Stimulated activated naive CD8-positive, alpha-beta T cell treated with anti-CD3 and anti-CD28 coated beads, Interleukin-15, Interleukin-2, amounts not matched to agents 100 ng/mL and 50 ng/mL, for 24 hours (primary cell): Measurements from ENCODE around the gene NABP2.
A peak's percentile ranks its signal among the peaks of the same experiment; 100 is the strongest.

Experiments
- H3K27ac Mint-ChIP-seq: one replicate; pipeline ENCODE4 v1.8.0; 2021; ENCODE audit warnings: mild to moderate bottlenecking, mixed read lengths
- H3K27me3 Mint-ChIP-seq: one replicate; pipeline ENCODE4 v1.8.0; 2021; ENCODE audit warnings: mixed read lengths
- H3K36me3 Mint-ChIP-seq: one replicate; pipeline ENCODE4 v1.8.0; 2021; ENCODE audit warnings: low read depth, mixed read lengths
- H3K4me1 Mint-ChIP-seq: one replicate; pipeline ENCODE4 v1.8.0; 2021; ENCODE audit warnings: low read depth, mixed read lengths
- H3K4me3 Mint-ChIP-seq: one replicate; pipeline ENCODE4 v1.8.0; 2021; ENCODE audit warnings: mild to moderate bottlenecking, mixed read lengths
- H3K9me3 Mint-ChIP-seq: one replicate; pipeline ENCODE4 v1.8.0; 2021; ENCODE audit warnings: mixed read lengths

NABP2 gene

DNA sequence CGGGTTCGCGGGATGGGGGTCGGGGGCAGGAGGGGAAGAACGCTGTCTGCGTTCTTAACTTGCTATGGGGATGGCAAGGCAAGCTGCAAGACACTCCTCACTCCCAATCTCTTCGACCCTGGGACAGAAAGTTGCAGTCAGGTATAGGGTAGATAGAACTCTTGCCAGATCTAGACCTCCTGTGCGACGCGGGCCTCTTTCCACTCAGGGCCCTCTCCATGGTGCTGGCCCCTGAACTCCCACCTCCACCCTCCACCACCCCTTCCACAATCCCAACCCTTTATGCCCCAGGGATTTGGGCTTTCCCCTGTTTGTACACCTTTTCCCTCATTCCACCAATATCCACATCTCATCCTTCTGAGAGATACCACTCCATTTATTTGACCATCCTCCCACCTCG is 812 bp downstream of the NABP2 start:
- Mint-ChIP-seq H3K4me1 (peaks cover 43% of the 10 kb centered on the region), H3K9me3 (no peaks in the 10 kb centered on the region), H3K4me3 (peak overlapping the region; percentile 90), H3K27ac (peak overlapping the region; percentile 82), H3K27me3 (no peaks in the 10 kb centered on the region), H3K36me3 (peaks cover 20% of the 10 kb centered on the region)

DNA sequence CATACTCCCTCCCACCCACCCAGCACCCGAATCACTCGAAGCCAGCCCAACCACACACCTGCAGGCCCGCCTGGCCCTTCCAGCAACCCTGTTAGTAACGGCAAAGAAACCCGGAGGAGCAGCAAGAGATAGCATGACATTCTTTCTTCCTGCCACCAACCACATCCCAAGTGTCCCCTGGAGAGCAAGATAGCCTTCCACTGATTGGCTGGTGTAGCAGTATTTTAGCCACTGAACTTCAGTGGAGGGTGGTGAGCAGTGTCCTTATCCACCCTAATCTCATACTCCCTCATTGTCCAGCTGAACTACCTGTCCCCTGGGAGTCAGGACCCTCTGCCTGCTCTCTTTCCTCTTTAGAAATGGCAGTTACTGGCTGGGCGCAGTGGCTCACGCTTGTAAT is 4.9 kb downstream of the NABP2 start:
- Mint-ChIP-seq H3K27ac (no peak overlapping the region), H3K9me3 (no peaks in the 10 kb centered on the region), H3K4me1 (peaks cover 13% of the 10 kb centered on the region), H3K4me3 (no peak overlapping the region), H3K27me3 (no peaks in the 10 kb centered on the region), H3K36me3 (peaks cover 20% of the 10 kb centered on the region)

GRCh38 chr12:56229916-56230431 is 5.8 kb downstream of the NABP2 start, which contains the start of gene SLC39A5:
Gene SLC39A5, plus strand, starts transcription at chr12:56230051. Its CDS starts 1,224 bp downstream, at chr12:56231275.
- no peaks in the 10 kb centered on the region for H3K9me3 Mint-ChIP-seq
- no peak within 1 kb of the TSS for H3K27ac Mint-ChIP-seq
- peaks cover 7% of the 10 kb centered on the region for H3K4me1 Mint-ChIP-seq
- H3K36me3 Mint-ChIP-seq: peaks cover 20% of the 10 kb centered on the region
- H3K27me3 Mint-ChIP-seq: no peaks in the 10 kb centered on the region
- no peak within 1 kb of the TSS for H3K4me3 Mint-ChIP-seq

GRCh38 chr12:56230432-56231183 is 6.5 kb downstream of the NABP2 start:
- Mint-ChIP-seq H3K27me3 (no peaks in the 10 kb centered on the region), H3K4me3 (no peak overlapping the region), H3K4me1 (peaks cover 1% of the 10 kb centered on the region), H3K9me3 (no peaks in the 10 kb centered on the region), H3K36me3 (peaks cover 16% of the 10 kb centered on the region), H3K27ac (no peak overlapping the region)

- Mint-ChIP-seq H3K4me1 (no peaks in the 10 kb centered on the region), H3K27me3 (no peaks in the 10 kb centered on the region), H3K4me3 (no peak overlapping the region), H3K36me3 (peaks cover 13% of the 10 kb centered on the region), H3K9me3 (no peaks in the 10 kb centered on the region), H3K27ac (no peak overlapping the region)
Measured at GRCh38 chr12:56231184-56231582, 7.0 kb downstream of the NABP2 start.

DNA sequence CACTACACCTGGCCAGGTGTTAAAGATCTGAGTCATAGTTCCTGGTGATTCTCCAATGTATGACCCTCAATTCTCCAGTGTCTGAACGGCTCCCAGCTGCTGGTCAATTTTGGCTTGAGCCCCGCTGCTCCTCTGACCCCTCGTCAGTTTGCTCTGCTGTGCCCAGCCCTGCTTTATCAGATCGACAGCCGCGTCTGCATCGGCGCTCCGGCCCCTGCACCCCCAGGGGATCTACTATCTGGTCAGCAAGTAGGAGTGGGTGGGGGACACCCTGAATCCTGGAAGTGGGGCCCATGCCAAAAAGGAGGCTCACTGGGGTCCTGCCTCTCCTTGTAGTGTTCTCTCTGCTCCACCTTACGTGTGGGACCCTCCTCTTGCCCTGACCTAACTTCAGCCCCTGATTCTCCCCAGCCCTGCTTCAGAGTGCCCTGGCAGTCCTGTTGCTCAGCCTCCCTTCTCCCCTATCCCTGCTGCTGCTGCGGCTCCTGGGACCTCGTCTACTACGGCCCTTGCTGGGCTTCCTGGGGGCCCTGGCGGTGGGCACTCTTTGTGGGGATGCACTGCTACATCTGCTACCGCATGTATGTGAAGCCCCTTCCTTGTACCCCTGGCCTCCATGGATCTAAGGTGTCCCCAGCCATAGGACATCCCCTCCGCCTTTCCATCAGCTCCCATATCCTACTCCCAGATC is 10.7 kb downstream of the NABP2 start:
- Mint-ChIP-seq H3K27ac (no peak overlapping the region), H3K4me3 (no peak overlapping the region), H3K36me3 (no peaks in the 10 kb centered on the region), H3K4me1 (no peaks in the 10 kb centered on the region), H3K9me3 (no peaks in the 10 kb centered on the region), H3K27me3 (no peaks in the 10 kb centered on the region)

GRCh38 chr12:56236091-56236490 is 11.9 kb downstream of the NABP2 start:
- H3K36me3 Mint-ChIP-seq: no peaks in the 10 kb centered on the region
- no peaks in the 10 kb centered on the region for H3K9me3 Mint-ChIP-seq
- no peak overlapping the region for H3K4me3 Mint-ChIP-seq
- no peaks in the 10 kb centered on the region for H3K4me1 Mint-ChIP-seq
- no peak overlapping the region for H3K27ac Mint-ChIP-seq
- no peaks in the 10 kb centered on the region for H3K27me3 Mint-ChIP-seq

DNA sequence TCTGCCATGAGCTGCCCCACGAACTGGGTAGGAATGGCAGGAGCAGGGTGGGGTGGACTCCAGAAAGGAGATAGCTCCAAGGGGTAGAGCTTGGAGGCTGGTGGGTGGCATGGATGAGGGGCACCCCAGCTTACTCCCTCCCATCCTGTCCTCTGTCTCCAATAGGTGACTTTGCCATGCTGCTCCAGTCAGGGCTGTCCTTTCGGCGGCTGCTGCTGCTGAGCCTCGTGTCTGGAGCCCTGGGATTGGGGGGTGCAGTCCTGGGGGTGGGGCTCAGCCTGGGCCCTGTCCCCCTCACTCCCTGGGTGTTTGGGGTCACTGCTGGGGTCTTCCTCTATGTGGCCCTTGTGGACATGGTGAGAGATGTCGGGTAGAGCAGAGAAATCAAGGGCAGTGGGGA is 12.8 kb downstream of the NABP2 start:
- no peak overlapping the region for H3K4me3 Mint-ChIP-seq
- H3K9me3 Mint-ChIP-seq: no peaks in the 10 kb centered on the region
- H3K36me3 Mint-ChIP-seq: peaks cover 3% of the 10 kb centered on the region
- H3K27me3 Mint-ChIP-seq: no peaks in the 10 kb centered on the region
- no peak overlapping the region for H3K27ac Mint-ChIP-seq
- H3K4me1 Mint-ChIP-seq: no peaks in the 10 kb centered on the region

DNA sequence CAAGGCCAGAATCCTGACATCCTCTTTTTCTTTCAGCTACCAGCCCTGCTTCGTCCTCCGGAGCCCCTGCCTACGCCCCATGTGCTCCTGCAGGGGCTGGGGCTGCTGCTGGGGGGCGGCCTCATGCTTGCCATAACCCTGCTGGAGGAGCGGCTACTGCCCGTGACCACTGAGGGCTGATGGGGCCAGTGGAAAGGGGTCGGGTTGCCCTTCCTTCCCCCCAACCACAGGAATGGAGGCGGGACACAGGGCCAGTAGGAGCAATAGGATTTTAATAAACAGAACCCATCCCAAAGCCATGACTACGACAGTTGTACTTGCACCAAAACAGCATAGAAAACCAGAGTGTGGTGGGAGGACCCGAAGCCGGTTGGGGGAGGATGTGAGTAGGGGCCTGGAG is 13.4 kb downstream of the NABP2 start:
- H3K27ac Mint-ChIP-seq: no peak overlapping the region
- no peaks in the 10 kb centered on the region for H3K4me1 Mint-ChIP-seq
- H3K27me3 Mint-ChIP-seq: no peaks in the 10 kb centered on the region
- no peak overlapping the region for H3K4me3 Mint-ChIP-seq
- peaks cover 6% of the 10 kb centered on the region for H3K36me3 Mint-ChIP-seq
- no peaks in the 10 kb centered on the region for H3K9me3 Mint-ChIP-seq

- Mint-ChIP-seq H3K27me3 (no peaks in the 10 kb centered on the region), H3K27ac (no peak overlapping the region), H3K4me1 (no peaks in the 10 kb centered on the region), H3K9me3 (no peaks in the 10 kb centered on the region), H3K4me3 (no peak overlapping the region), H3K36me3 (peaks cover 22% of the 10 kb centered on the region)
Measured at GRCh38 chr12:56241424-56242303, 17.5 kb downstream of the NABP2 start.

DNA sequence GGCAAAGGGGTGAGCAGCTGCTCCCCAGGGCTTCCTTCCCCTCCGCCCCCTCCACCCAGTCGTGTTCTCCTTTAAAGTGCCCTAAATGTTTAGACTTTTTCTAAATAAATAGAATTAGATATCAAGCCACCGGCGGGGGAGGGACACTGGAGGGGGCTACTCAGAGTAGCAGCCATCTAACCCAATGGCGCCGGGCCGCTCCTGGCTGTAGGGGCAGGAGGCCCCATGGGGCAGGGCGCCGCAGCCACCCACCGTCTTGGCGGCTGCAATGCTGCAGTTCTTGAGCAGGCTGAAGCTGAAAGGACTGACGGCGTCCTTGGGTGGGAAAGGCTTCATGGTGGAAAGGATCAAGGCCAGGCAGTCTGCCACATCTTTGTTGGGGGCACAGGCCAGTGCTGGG is 18.8 kb downstream of the NABP2 start:
- Mint-ChIP-seq H3K4me1 (no peaks in the 10 kb centered on the region), H3K27ac (no peak overlapping the region), H3K4me3 (no peak overlapping the region), H3K36me3 (peaks cover 22% of the 10 kb centered on the region), H3K27me3 (no peaks in the 10 kb centered on the region), H3K9me3 (no peaks in the 10 kb centered on the region)

- Mint-ChIP-seq H3K27me3 (no peaks in the 10 kb centered on the region), H3K36me3 (peaks cover 22% of the 10 kb centered on the region), H3K27ac (no peak overlapping the region), H3K4me3 (no peak overlapping the region), H3K4me1 (no peaks in the 10 kb centered on the region), H3K9me3 (no peaks in the 10 kb centered on the region)
Measured at GRCh38 chr12:56243731-56244181, 19.6 kb downstream of the NABP2 start.

- Mint-ChIP-seq H3K27me3 (no peaks in the 10 kb centered on the region), H3K36me3 (peaks cover 28% of the 10 kb centered on the region), H3K4me1 (no peaks in the 10 kb centered on the region), H3K4me3 (no peak overlapping the region), H3K9me3 (no peaks in the 10 kb centered on the region), H3K27ac (no peak overlapping the region)
Measured at GRCh38 chr12:56244494-56244893, 20.4 kb downstream of the NABP2 start.

- Mint-ChIP-seq H3K4me1 (no peaks in the 10 kb centered on the region), H3K4me3 (no peak overlapping the region), H3K27me3 (no peaks in the 10 kb centered on the region), H3K36me3 (peaks cover 38% of the 10 kb centered on the region), H3K9me3 (no peaks in the 10 kb centered on the region), H3K27ac (no peak overlapping the region)
Measured at GRCh38 chr12:56247923-56248322, 23.8 kb downstream of the NABP2 start.

GRCh38 chr12:56248711-56249110 is 24.6 kb downstream of the NABP2 start:
- H3K9me3 Mint-ChIP-seq: no peaks in the 10 kb centered on the region
- no peaks in the 10 kb centered on the region for H3K27me3 Mint-ChIP-seq
- no peaks in the 10 kb centered on the region for H3K4me1 Mint-ChIP-seq
- H3K36me3 Mint-ChIP-seq: peaks cover 45% of the 10 kb centered on the region
- H3K27ac Mint-ChIP-seq: no peak overlapping the region
- H3K4me3 Mint-ChIP-seq: no peak overlapping the region
